HEK293 (cell line): Measurements from ENCODE around the gene KBTBD13.

Source experiments
- CTCF ChIA-PET: fragments of 350-600 bp; formaldehyde crosslinking; extraction: SDS; loops from one replicate; lab custom pipeline; 2021; ENCODE audit warnings: antibody characterized with exemption; lab: Yijun Ruan, JAX
- POLR2A ChIA-PET: fragments of 300-600 bp; formaldehyde crosslinking; extraction: SDS; loops from one replicate; lab custom pipeline; 2020; ENCODE audit warnings: antibody characterized with exemption, inconsistent platforms; lab: Yijun Ruan, JAX
- H3K27ac ChIP-seq: fragments of 200-500 bp; sonication (Bioruptor generic); 2 replicates; pipeline ENCODE4 v1.5.1; 2014; ENCODE audit warnings: low read depth, low read length, control low read depth, inconsistent platforms; ENCODE audit errors: extremely low read depth
- H3K36me3 ChIP-seq, 2 experiments: fragments of 200-500 bp in 1 of 2; sonication (Bioruptor generic) in 1 of 2; 1 replicate in 1 of 2; 2 replicates in 1 of 2; pipeline ENCODE4 v1.5.1; 2014 to 2017; ENCODE audit warnings: inconsistent platforms in 2 of 2, low read length in 2 of 2; ENCODE audit not compliant: control insufficient read depth in 2 of 2, insufficient read depth in 1 of 2
- H3K4me1 ChIP-seq: fragments of 200-500 bp; sonication (Bioruptor generic); 2 replicates; pipeline ENCODE4 v1.5.1; 2014; ENCODE audit warnings: mild to moderate bottlenecking, low read length, inconsistent platforms; ENCODE audit not compliant: control insufficient read depth, insufficient read depth
- H3K4me3 ChIP-seq: 2 replicates; pipeline ENCODE4 v1.5.1; 2011; ENCODE audit warnings: low read depth, mild to moderate bottlenecking, control low read depth, low read length, moderate library complexity
- H3K9me3 ChIP-seq: fragments of 200-500 bp; sonication (Bioruptor generic); 2 replicates; pipeline ENCODE4 v1.5.1; 2014; ENCODE audit warnings: low read depth, low read length, inconsistent platforms; ENCODE audit not compliant: control insufficient read depth, insufficient read depth
- INSM2 ChIP-seq: fragments of 450-650 bp; formaldehyde crosslinking; IDR thresholded peaks from 2 replicates; pipeline ENCODE4 v1.5.1; 2016; ENCODE audit warnings: missing biosample characterization, missing genetic modification characterization
- KLF1 ChIP-seq: fragments of 450-650 bp; formaldehyde crosslinking; IDR thresholded peaks from 2 replicates; pipeline ENCODE4 v1.5.1; 2016; ENCODE audit warnings: missing biosample characterization, missing genetic modification characterization
- MEIS1 ChIP-seq: sonication (generic); formaldehyde crosslinking; IDR thresholded peaks from 2 replicates; pipeline ENCODE4 v1.8.1; 2022; ENCODE audit warnings: missing genetic modification reagents, mild to moderate bottlenecking, borderline replicate concordance
- PRDM4 ChIP-seq: fragments of 450-650 bp; formaldehyde crosslinking; IDR thresholded peaks from 2 replicates; pipeline ENCODE4 v1.5.1; 2017; ENCODE audit warnings: missing biosample characterization, missing genetic modification characterization
- SETDB1 ChIP-seq: IDR thresholded peaks from one replicate; pipeline ENCODE4 v1.6.1; 2017; ENCODE audit warnings: mild to moderate bottlenecking, low read length, moderate library complexity, mixed read lengths; ENCODE audit not compliant: insufficient read length
- YY1 ChIP-seq: fragments of 450-650 bp; formaldehyde crosslinking; IDR thresholded peaks from 2 replicates; pipeline ENCODE4 v1.5.1; 2018; ENCODE audit warnings: missing biosample characterization, missing genetic modification characterization
- ZFHX2 ChIP-seq: fragments of 450-650 bp; formaldehyde crosslinking; conservative IDR thresholded peaks from 2 replicates; pipeline ENCODE4 v1.5.1; 2016; ENCODE audit warnings: missing biosample characterization, missing genetic modification characterization
- ZFP37 ChIP-seq: fragments of 450-650 bp; formaldehyde crosslinking; IDR thresholded peaks from 2 replicates; pipeline ENCODE4 v1.5.1; 2016; ENCODE audit warnings: missing biosample characterization, missing genetic modification characterization
- ZNF157 ChIP-seq: fragments of 450-650 bp; formaldehyde crosslinking; IDR thresholded peaks from 2 replicates; pipeline ENCODE4 v1.5.1; 2016; ENCODE audit warnings: missing biosample characterization, missing genetic modification characterization
- ZNF169 ChIP-seq: fragments of 450-650 bp; formaldehyde crosslinking; IDR thresholded peaks from 2 replicates; pipeline ENCODE4 v1.5.1; 2016; ENCODE audit warnings: missing biosample characterization, missing genetic modification characterization
- ZNF174 ChIP-seq: fragments of 450-650 bp; formaldehyde crosslinking; IDR thresholded peaks from 2 replicates; pipeline ENCODE4 v1.5.0; 2017; ENCODE audit warnings: missing biosample characterization, mild to moderate bottlenecking, missing genetic modification characterization
- ZNF23 ChIP-seq: fragments of 450-650 bp; formaldehyde crosslinking; IDR thresholded peaks from 2 replicates; pipeline ENCODE4 v1.5.1; 2016; ENCODE audit warnings: missing biosample characterization, missing genetic modification characterization, borderline replicate concordance
- ZNF292 ChIP-seq: fragments of 450-650 bp; formaldehyde crosslinking; IDR thresholded peaks from 2 replicates; pipeline ENCODE4 v1.5.1; 2016; ENCODE audit warnings: low read depth, missing biosample characterization, missing genetic modification characterization, borderline replicate concordance
- ZNF341 ChIP-seq: fragments of 450-650 bp; formaldehyde crosslinking; IDR thresholded peaks from 2 replicates; pipeline ENCODE4; 2016; ENCODE audit warnings: low read depth, missing biosample characterization, missing genetic modification characterization
- ZNF404 ChIP-seq: fragments of 450-650 bp; formaldehyde crosslinking; IDR thresholded peaks from 2 replicates; pipeline ENCODE4 v1.5.1; 2017; ENCODE audit warnings: missing biosample characterization, missing genetic modification characterization
- ZNF521 ChIP-seq: fragments of 450-650 bp; formaldehyde crosslinking; IDR thresholded peaks from 2 replicates; pipeline ENCODE4 v1.5.1; 2017; ENCODE audit warnings: missing biosample characterization, mild to moderate bottlenecking, missing genetic modification characterization
- ZNF529 ChIP-seq: fragments of 450-650 bp; formaldehyde crosslinking; IDR thresholded peaks from 2 replicates; pipeline ENCODE4 v1.5.1; 2017; ENCODE audit warnings: missing genetic modification characterization, missing biosample characterization; ENCODE audit not compliant: insufficient replicate concordance
- ZNF548 ChIP-seq: fragments of 450-650 bp; formaldehyde crosslinking; IDR thresholded peaks from 2 replicates; pipeline ENCODE4 v1.5.1; 2016; ENCODE audit warnings: missing biosample characterization, missing genetic modification characterization
- ZNF560 ChIP-seq: fragments of 450-650 bp; formaldehyde crosslinking; IDR thresholded peaks from 2 replicates; pipeline ENCODE4 v1.5.1; 2017; ENCODE audit warnings: missing biosample characterization, missing genetic modification characterization, borderline replicate concordance
- ZNF561 ChIP-seq: fragments of 450-650 bp; IDR thresholded peaks from 2 replicates; pipeline ENCODE4 v1.5.1; 2018; ENCODE audit warnings: missing biosample characterization, missing genetic modification characterization, borderline replicate concordance
- ZNF660 ChIP-seq: fragments of 450-650 bp; IDR thresholded peaks from 2 replicates; pipeline ENCODE4 v1.5.1; 2018; ENCODE audit warnings: missing biosample characterization, mild to moderate bottlenecking, missing genetic modification characterization
- ZNF664 ChIP-seq: fragments of 450-650 bp; formaldehyde crosslinking; IDR thresholded peaks from 2 replicates; pipeline ENCODE4 v1.5.1; 2016; ENCODE audit warnings: missing biosample characterization, missing genetic modification characterization
- ZNF747 ChIP-seq: fragments of 450-650 bp; formaldehyde crosslinking; IDR thresholded peaks from 2 replicates; pipeline ENCODE4 v1.5.1; 2016; ENCODE audit warnings: missing biosample characterization, missing genetic modification characterization
- ZNF776 ChIP-seq: fragments of 450-650 bp; formaldehyde crosslinking; IDR thresholded peaks from 2 replicates; pipeline ENCODE4 v1.5.0; 2017; ENCODE audit warnings: missing biosample characterization, missing genetic modification characterization, borderline replicate concordance
- TF ChIP-seq, protein P1 (sequence below): fragments of 450-650 bp; formaldehyde crosslinking; IDR thresholded peaks from 2 replicates; pipeline ENCODE4 v1.5.1; 2016; ENCODE audit warnings: missing biosample characterization, missing genetic modification characterization
- TF ChIP-seq, protein P2 (sequence below): fragments of 450-650 bp; formaldehyde crosslinking; IDR thresholded peaks from 2 replicates; pipeline ENCODE4 v1.5.1; 2016; ENCODE audit warnings: missing biosample characterization, missing genetic modification characterization

Gene KBTBD13

DNA sequence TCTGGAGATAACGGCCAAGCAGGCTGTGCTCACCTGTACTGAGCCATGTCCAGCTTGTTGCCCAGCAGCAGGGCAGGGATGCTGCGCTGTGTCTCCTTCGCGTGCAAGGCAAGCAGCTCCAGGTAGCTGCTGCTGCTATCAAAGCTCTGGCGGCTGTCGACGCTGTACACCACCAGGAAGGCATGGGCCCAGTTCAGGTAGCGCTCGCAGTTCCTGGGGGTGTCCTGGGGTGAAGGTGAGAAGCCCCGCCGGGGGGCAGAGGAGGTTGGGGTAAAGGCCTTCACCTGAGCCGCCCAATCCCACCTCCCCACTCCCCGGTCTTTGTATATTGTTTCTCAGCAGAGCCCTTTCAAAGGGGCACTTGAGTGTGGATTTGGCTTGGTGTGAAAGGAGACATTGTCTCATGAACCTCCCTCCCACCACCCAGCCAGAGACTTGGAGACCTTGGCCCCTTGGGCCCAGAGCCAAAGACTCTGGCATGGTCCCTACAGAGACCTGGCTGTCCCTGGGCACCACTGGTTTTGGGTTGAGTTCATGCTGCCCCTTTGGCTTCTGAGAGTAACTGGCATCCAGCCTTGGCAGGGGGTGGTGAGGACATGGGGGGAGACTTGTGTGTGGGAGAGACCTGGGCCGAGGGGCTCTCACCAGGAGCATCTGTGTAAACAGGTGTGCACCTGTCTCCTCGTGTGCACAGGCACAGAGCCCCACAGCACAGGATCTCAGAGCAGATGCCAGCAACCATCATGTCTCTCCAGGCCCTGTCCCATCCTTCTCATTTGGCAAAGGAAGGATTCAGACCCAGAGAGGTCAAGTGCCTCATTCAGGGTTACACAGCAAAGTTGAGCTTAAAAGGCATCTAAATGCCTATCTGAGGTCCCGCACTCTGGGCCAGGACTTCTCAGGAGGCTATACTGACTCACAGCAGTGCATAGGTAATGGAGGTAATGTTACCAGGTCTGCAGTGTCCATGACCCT, 17.9 kb upstream of the KBTBD13 start (continued):
- no peak for TF ChIP-seq INSM2 (tag by site-specific recombination)
- TF ChIP-seq, protein P1, sequence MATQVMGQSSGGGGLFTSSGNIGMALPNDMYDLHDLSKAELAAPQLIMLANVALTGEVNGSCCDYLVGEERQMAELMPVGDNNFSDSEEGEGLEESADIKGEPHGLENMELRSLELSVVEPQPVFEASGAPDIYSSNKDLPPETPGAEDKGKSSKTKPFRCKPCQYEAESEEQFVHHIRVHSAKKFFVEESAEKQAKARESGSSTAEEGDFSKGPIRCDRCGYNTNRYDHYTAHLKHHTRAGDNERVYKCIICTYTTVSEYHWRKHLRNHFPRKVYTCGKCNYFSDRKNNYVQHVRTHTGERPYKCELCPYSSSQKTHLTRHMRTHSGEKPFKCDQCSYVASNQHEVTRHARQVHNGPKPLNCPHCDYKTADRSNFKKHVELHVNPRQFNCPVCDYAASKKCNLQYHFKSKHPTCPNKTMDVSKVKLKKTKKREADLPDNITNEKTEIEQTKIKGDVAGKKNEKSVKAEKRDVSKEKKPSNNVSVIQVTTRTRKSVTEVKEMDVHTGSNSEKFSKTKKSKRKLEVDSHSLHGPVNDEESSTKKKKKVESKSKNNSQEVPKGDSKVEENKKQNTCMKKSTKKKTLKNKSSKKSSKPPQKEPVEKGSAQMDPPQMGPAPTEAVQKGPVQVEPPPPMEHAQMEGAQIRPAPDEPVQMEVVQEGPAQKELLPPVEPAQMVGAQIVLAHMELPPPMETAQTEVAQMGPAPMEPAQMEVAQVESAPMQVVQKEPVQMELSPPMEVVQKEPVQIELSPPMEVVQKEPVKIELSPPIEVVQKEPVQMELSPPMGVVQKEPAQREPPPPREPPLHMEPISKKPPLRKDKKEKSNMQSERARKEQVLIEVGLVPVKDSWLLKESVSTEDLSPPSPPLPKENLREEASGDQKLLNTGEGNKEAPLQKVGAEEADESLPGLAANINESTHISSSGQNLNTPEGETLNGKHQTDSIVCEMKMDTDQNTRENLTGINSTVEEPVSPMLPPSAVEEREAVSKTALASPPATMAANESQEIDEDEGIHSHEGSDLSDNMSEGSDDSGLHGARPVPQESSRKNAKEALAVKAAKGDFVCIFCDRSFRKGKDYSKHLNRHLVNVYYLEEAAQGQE, result no peak
- TF ChIP-seq ZNF529 (tag by site-specific recombination), result no peak
- no peak for TF ChIP-seq ZNF341 (tag by site-specific recombination)
- no peak for TF ChIP-seq ZNF560 (tag by site-specific recombination)
- TF ChIP-seq ZNF292 (tag by site-specific recombination), result no peak
- TF ChIP-seq ZFHX2 (tag by site-specific recombination), result no peak

DNA sequence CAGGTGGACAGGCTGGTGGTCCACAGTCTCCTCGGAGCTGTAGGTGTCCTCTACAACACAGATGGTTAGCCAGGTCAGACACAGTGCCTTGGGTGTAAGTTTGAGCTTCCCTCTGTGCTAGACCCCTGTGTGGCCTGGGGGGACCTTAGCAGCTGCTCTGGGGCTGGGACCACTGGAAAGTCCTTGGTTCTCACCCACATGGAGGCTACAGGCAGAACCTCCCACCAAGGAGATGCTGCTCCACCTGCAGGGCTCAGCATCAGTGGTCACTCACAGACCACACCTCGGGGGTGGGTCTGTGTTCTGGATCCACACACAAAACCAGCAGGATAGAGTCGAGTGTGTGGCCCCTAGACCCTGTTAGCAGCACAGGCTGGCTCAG, 17.2 kb upstream of the KBTBD13 start:
- H3K9me3 ChIP-seq, result no peaks in the 10 kb centered on the region
- no peaks in the 10 kb centered on the region for H3K36me3 ChIP-seq
- no peak for TF ChIP-seq ZFP37 (tag by site-specific recombination)
- TF ChIP-seq ZNF747, result no peak
- no peak for TF ChIP-seq ZNF174
- TF ChIP-seq ZNF521 (tag by site-specific recombination), result no peak
- no peak for TF ChIP-seq ZNF23 (tag by site-specific recombination)
- no peak for TF ChIP-seq SETDB1
- TF ChIP-seq, protein P2, sequence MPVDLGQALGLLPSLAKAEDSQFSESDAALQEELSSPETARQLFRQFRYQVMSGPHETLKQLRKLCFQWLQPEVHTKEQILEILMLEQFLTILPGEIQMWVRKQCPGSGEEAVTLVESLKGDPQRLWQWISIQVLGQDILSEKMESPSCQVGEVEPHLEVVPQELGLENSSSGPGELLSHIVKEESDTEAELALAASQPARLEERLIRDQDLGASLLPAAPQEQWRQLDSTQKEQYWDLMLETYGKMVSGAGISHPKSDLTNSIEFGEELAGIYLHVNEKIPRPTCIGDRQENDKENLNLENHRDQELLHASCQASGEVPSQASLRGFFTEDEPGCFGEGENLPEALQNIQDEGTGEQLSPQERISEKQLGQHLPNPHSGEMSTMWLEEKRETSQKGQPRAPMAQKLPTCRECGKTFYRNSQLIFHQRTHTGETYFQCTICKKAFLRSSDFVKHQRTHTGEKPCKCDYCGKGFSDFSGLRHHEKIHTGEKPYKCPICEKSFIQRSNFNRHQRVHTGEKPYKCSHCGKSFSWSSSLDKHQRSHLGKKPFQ (tag by site-specific recombination), result no peak
- TF ChIP-seq ZNF664 (tag by site-specific recombination), result no peak
- no peak for TF ChIP-seq ZNF660 (tag by site-specific recombination)
- no peak for TF ChIP-seq MEIS1 (CRISPR knock-in tag)
- no peak for TF ChIP-seq ZNF561 (tag by site-specific recombination)
- no peak for TF ChIP-seq YY1
- TF ChIP-seq ZNF548 (tag by site-specific recombination), result no peak
- TF ChIP-seq KLF1 (tag by site-specific recombination), result no peak
- TF ChIP-seq ZNF404 (tag by site-specific recombination), result no peak
- no peak for TF ChIP-seq ZNF157 (tag by site-specific recombination)
- TF ChIP-seq PRDM4, result no peak
- TF ChIP-seq ZNF169 (tag by site-specific recombination), result no peak
- TF ChIP-seq ZNF776 (tag by site-specific recombination), result no peak
- CTCF ChIA-PET, result interaction anchor here (0.7 to 1.8 kb wide), 2 partner anchors 20 to 42 kb away, joined by 4 to 7 read pairs; no protein-coding TSS in a partner anchor
- H3K27ac ChIP-seq, result no peak overlapping the region
- no peaks in the 10 kb centered on the region for H3K4me1 ChIP-seq
- POLR2A ChIA-PET, result no interaction called here
- H3K4me3 ChIP-seq, result no peak overlapping the region
